H1 (cell line): ENCODE measurements around the gene TOMM5. TPM values are rescaled to one million over a fixed set of nuclear protein-coding genes. Genes with fewer than 3 reads are reported as not detected.

Experiments
- CTCF ChIA-PET: fragments of 300-600 bp; sonication (Branson Sonifier 250); formaldehyde crosslinking; loops from one replicate; lab custom pipeline; 2021; ENCODE audit not compliant: partially characterized antibody; lab: Charles Lee
- POLR2A ChIA-PET: fragments of 300-600 bp; sonication (Branson Sonifier 250); formaldehyde crosslinking; loops from one replicate; lab custom pipeline; 2021; ENCODE audit warnings: inconsistent platforms; ENCODE audit not compliant: partially characterized antibody; lab: Charles Lee
- DNase-seq, 2 experiments: peaks; one replicate each; pipeline versions ENCODE4 v3.0.0 to v3.0.0-alpha.2; 2010 to 2022; ENCODE audit warnings: low spot score in 2 of 2, low read depth in 1 of 2, mixed read lengths in 1 of 2
- FAIRE-seq: peaks from 2 replicates; lab custom pipeline; 2011; peaks lifted over from hg19 to GRCh38; lab: Jason Lieb, UNC
- H2AFZ ChIP-seq: 2 replicates; pipeline ENCODE4 v1.8.1; 2012; ENCODE audit warnings: low read length, inconsistent platforms
- H2AK5ac ChIP-seq: 2 replicates; pipeline ENCODE4 v1.6.1; 2013; ENCODE audit warnings: low read depth, low read length
- H2BK120ac ChIP-seq: replicated peaks from 2 replicates; pipeline ENCODE3; 2013; ENCODE audit warnings: low read depth, low read length, inconsistent platforms
- H2BK12ac ChIP-seq: 2 replicates; pipeline ENCODE4 v1.6.1; 2013; ENCODE audit warnings: low read depth, low read length
- H2BK15ac ChIP-seq: 2 replicates; pipeline ENCODE4 v1.6.1; 2013; ENCODE audit warnings: low read length
- H2BK20ac ChIP-seq: 2 replicates; pipeline ENCODE4 v1.6.1; 2013; ENCODE audit warnings: low read length
- H2BK5ac ChIP-seq: 2 replicates; pipeline ENCODE4 v1.6.1; 2013; ENCODE audit warnings: low read depth, low read length
- H3K14ac ChIP-seq: 2 replicates; pipeline ENCODE4 v1.6.1; 2013; ENCODE audit warnings: inconsistent platforms; ENCODE audit not compliant: insufficient read length
- H3K18ac ChIP-seq: 2 replicates; pipeline ENCODE4 v1.6.1; 2013; ENCODE audit warnings: low read length; ENCODE audit errors: extremely low read depth
- H3K23ac ChIP-seq: 2 replicates; pipeline ENCODE4 v1.6.1; 2013; ENCODE audit warnings: inconsistent platforms; ENCODE audit not compliant: insufficient read length
- H3K23me2 ChIP-seq: 2 replicates; pipeline ENCODE4 v1.6.1; 2013; ENCODE audit warnings: low read depth, low read length
- H3K27ac ChIP-seq: 2 replicates; pipeline ENCODE4 v1.6.1; 2011; ENCODE audit warnings: low read depth, low read length, inconsistent platforms
- H3K27me3 ChIP-seq, 4 experiments: replicated peaks in 1 of 4; 1 replicate in 1 of 4; 2 replicates in 3 of 4; pipeline versions ENCODE4 v1.6.1 to v1.8.1; 2011 to 2013; ENCODE audit warnings: low read length in 3 of 4, mild to moderate bottlenecking in 3 of 4, inconsistent platforms in 2 of 4, mixed read lengths in 2 of 4, moderate library complexity in 1 of 4; ENCODE audit not compliant: control insufficient read depth in 3 of 4, insufficient read depth in 3 of 4; ENCODE audit errors: extremely low read depth in 1 of 4
- H3K36me3 ChIP-seq, 4 experiments: 2 replicates each; pipeline versions ENCODE4 v1.6.1 to v1.8.1; 2011 to 2013; ENCODE audit warnings: mild to moderate bottlenecking in 4 of 4, low read length in 3 of 4, moderate library complexity in 2 of 4, control low read depth in 1 of 4, inconsistent platforms in 1 of 4; ENCODE audit not compliant: insufficient read depth in 4 of 4, control insufficient read depth in 2 of 4
- H3K4ac ChIP-seq: replicated peaks from 2 replicates; pipeline ENCODE3; 2013; ENCODE audit warnings: low read length, low read depth, mixed read lengths, inconsistent platforms; ENCODE audit not compliant: insufficient read length
- H3K4me1 ChIP-seq, 4 experiments: replicated peaks in 1 of 4; 1 replicate in 1 of 4; 2 replicates in 3 of 4; pipeline versions ENCODE4 v1.6.1 to v1.8.1; 2011 to 2013; ENCODE audit warnings: low read length in 3 of 4, inconsistent platforms in 2 of 4, mixed read lengths in 1 of 4; ENCODE audit not compliant: insufficient read depth in 4 of 4, control insufficient read depth in 3 of 4
- H3K4me2 ChIP-seq, 2 experiments: 2 replicates each; pipeline versions ENCODE4 v1.6.1 to v1.8.1; 2011 to 2013; ENCODE audit warnings: low read depth in 2 of 2, low read length in 2 of 2, control low read depth in 1 of 2, inconsistent platforms in 1 of 2, mild to moderate bottlenecking in 1 of 2; ENCODE audit not compliant: insufficient read depth in 1 of 2
- H3K4me3 ChIP-seq, 4 experiments: fragments of 200-600, 300-600 bp in 1 of 4; sonication (generic), shearing (Covaris generic), sonication (Bioruptor Twin) in 1 of 4; 2 replicates each; pipeline versions ENCODE4 v1.5.1 to v1.8.1; 2011 to 2016; ENCODE audit warnings: low read length in 4 of 4, low read depth in 3 of 4, control low read depth in 2 of 4, inconsistent platforms in 2 of 4, mild to moderate bottlenecking in 2 of 4, mixed read lengths in 1 of 4, moderate library complexity in 1 of 4; ENCODE audit not compliant: insufficient read depth in 2 of 4; ENCODE audit errors: extremely low read depth in 1 of 4
- H3K56ac ChIP-seq: replicated peaks from 2 replicates; pipeline ENCODE3; 2013; ENCODE audit warnings: low read depth, mild to moderate bottlenecking, mixed read lengths, low read length, inconsistent platforms; ENCODE audit not compliant: insufficient read length
- H3K79me1 ChIP-seq: 2 replicates; pipeline ENCODE4 v1.6.1; 2013; ENCODE audit warnings: low read depth, low read length, control low read depth
- H3K79me2 ChIP-seq, 2 experiments: 2 replicates each; pipeline versions ENCODE4 v1.6.1 to v1.8.1; 2012 to 2013; ENCODE audit warnings: low read length in 2 of 2, mild to moderate bottlenecking in 2 of 2, inconsistent platforms in 1 of 2; ENCODE audit not compliant: insufficient read depth in 2 of 2, control insufficient read depth in 1 of 2
- H3K9ac ChIP-seq, 4 experiments: replicated peaks in 1 of 4; 1 replicate in 1 of 4; 2 replicates in 3 of 4; pipeline versions ENCODE4 v1.6.1 to v1.8.1; 2011 to 2013; ENCODE audit warnings: low read depth in 3 of 4, low read length in 3 of 4, control low read depth in 2 of 4, mild to moderate bottlenecking in 2 of 4, moderate library complexity in 2 of 4, inconsistent platforms in 1 of 4; ENCODE audit errors: extremely low read depth in 1 of 4
- H3K9me3 ChIP-seq, 2 experiments: 2 replicates each; pipeline versions ENCODE4 v1.6.1 to v1.8.1; 2012 to 2013; ENCODE audit warnings: mild to moderate bottlenecking in 2 of 2, moderate library complexity in 2 of 2, control low read depth in 1 of 2, inconsistent platforms in 1 of 2, low read depth in 1 of 2, low read length in 1 of 2, mixed read lengths in 1 of 2; ENCODE audit not compliant: insufficient read depth in 2 of 2
- H4K20me1 ChIP-seq, 2 experiments: replicated peaks in 1 of 2; 2 replicates each; pipeline versions ENCODE3 to v1.8.1; 2011 to 2013; ENCODE audit warnings: inconsistent platforms in 2 of 2, low read length in 2 of 2, mild to moderate bottlenecking in 1 of 2; ENCODE audit not compliant: insufficient read depth in 2 of 2, control insufficient read depth in 1 of 2
- H4K5ac ChIP-seq: 2 replicates; pipeline ENCODE4 v1.6.1; 2013; ENCODE audit warnings: low read length, low read depth, mixed read lengths, inconsistent platforms; ENCODE audit not compliant: insufficient read length
- H4K8ac ChIP-seq: 2 replicates; pipeline ENCODE4 v1.8.0; 2013; ENCODE audit warnings: mild to moderate bottlenecking, moderate library complexity, low read length, inconsistent platforms; ENCODE audit not compliant: insufficient read depth; ENCODE audit errors: extremely low read depth
- H4K91ac ChIP-seq: replicated peaks from 2 replicates; pipeline ENCODE3; 2013; ENCODE audit warnings: low read length, mixed read lengths, inconsistent platforms; ENCODE audit not compliant: insufficient read length
- ASH2L ChIP-seq: fragments of 200-600, 300-600 bp; sonication (generic); IDR thresholded peaks from one replicate; pipeline ENCODE4 v1.7.1; 2017; ENCODE audit warnings: low read length
- KDM5A ChIP-seq: fragments of 200-600 bp; IDR thresholded peaks from 2 replicates; pipeline ENCODE4 v1.7.1; 2012; ENCODE audit warnings: mild to moderate bottlenecking, low read length, inconsistent platforms, mixed read lengths
- PHF8 ChIP-seq: fragments of 200-600 bp; sonication (generic); conservative IDR thresholded peaks from 2 replicates; pipeline ENCODE4 v1.7.1; 2012; ENCODE audit warnings: low read depth, mild to moderate bottlenecking, inconsistent platforms, low read length, moderate library complexity
- POLR2A ChIP-seq, 2 experiments: IDR thresholded peaks; 1 replicate in 1 of 2; 2 replicates in 1 of 2; pipeline ENCODE4 v1.6.1; 2011; ENCODE audit warnings: low read depth in 2 of 2, low read length in 2 of 2, mild to moderate bottlenecking in 2 of 2; ENCODE audit errors: control extremely low read depth in 1 of 2
- POLR2AphosphoS5 ChIP-seq: IDR thresholded peaks from 2 replicates; pipeline ENCODE4 v1.6.1; 2011; ENCODE audit warnings: low read depth, low read length
- RFX5 ChIP-seq: IDR thresholded peaks from 2 replicates; pipeline ENCODE4 v1.6.1; 2011; ENCODE audit warnings: low read depth, low read length, improper control_type of control experiment, borderline replicate concordance
- RNF2 ChIP-seq: fragments of 200-900, 300-1000 bp; sonication (generic); IDR thresholded peaks from 2 replicates; pipeline ENCODE4 v1.7.1; 2016; ENCODE audit warnings: borderline replicate concordance, low read depth, mild to moderate bottlenecking, antibody characterized with exemption, low read length; ENCODE audit not compliant: poor library complexity, severe bottlenecking; ENCODE audit errors: missing control alignments
- SUZ12 ChIP-seq: fragments of 200-600 bp; sonication (generic); IDR thresholded peaks from 2 replicates; pipeline ENCODE4 v1.6.1; 2012; ENCODE audit warnings: mild to moderate bottlenecking, inconsistent platforms, low read length, moderate library complexity, mixed read lengths
- TEAD4 ChIP-seq: IDR thresholded peaks from 2 replicates; pipeline ENCODE4 v1.6.1; 2012; ENCODE audit warnings: low read depth, low read length, inconsistent platforms, mixed read lengths
- WGBS, 2 experiments: shearing (Covaris generic) in 1 of 2; methylation state at CpG; one replicate each; pipeline versions ENCODE4 v1.1.6 to v1.1.7; 2013 to 2015; ENCODE audit warnings: low lambda C conversion rate in 2 of 2, mixed read lengths in 2 of 2, inconsistent platforms in 1 of 2, low coverage in 1 of 2, missing lambda C conversion rate in 1 of 2; ENCODE audit not compliant: insufficient replicate concordance in 2 of 2, insufficient coverage in 1 of 2, insufficient read length in 1 of 2; ENCODE audit errors: extremely low coverage in 1 of 2, missing lambda C conversion rate in 1 of 2; 5-methylcytosine and 5-hydroxymethylcytosine counted together
- polyA plus RNA-seq, 7 experiments: library from polyadenylated mRNA; depleted of rRNA in 3 of 7; stranded (reverse) in 5 of 7; unstranded in 2 of 7; fragments of >200 nt in 5 of 7; fragments of 200-250 nt in 2 of 7; gene quantifications; 1 replicate in 5 of 7; 2 replicates in 1 of 7; 4 replicates in 1 of 7; pipeline versions ENCODE4 v1.2.1 to v1.2.3, GENCODE V29; 2011 to 2013; ENCODE audit warnings: missing spikeins in 2 of 7, mixed read lengths in 2 of 7
- total RNA-seq: library from RNA; stranded (reverse); fragmentation: NEBNext Ultra II Directional; extraction: Animal tissue kit (Norgen Biotek cat#: 25700); gene quantifications from 2 replicates; pipeline ENCODE4 v1.2.1, GENCODE V29; 2021
- TF ChIP-seq, protein P1 (sequence below): IDR thresholded peaks from 2 replicates; pipeline ENCODE4 v1.6.1; 2011; ENCODE audit warnings: low read length, improper control_type of control experiment
- TF ChIP-seq, protein P2 (sequence below): IDR thresholded peaks from 2 replicates; pipeline ENCODE4 v1.6.1; 2011; ENCODE audit warnings: low read depth, mild to moderate bottlenecking, low read length; ENCODE audit not compliant: insufficient read depth

TOMM5 gene
- total and polyA plus RNA-seq, 2 of the 8 experiments (the other 6 are each of a cell fraction or from before 2014, with no cell fraction given), result 171 to 174 TPM

DNA sequence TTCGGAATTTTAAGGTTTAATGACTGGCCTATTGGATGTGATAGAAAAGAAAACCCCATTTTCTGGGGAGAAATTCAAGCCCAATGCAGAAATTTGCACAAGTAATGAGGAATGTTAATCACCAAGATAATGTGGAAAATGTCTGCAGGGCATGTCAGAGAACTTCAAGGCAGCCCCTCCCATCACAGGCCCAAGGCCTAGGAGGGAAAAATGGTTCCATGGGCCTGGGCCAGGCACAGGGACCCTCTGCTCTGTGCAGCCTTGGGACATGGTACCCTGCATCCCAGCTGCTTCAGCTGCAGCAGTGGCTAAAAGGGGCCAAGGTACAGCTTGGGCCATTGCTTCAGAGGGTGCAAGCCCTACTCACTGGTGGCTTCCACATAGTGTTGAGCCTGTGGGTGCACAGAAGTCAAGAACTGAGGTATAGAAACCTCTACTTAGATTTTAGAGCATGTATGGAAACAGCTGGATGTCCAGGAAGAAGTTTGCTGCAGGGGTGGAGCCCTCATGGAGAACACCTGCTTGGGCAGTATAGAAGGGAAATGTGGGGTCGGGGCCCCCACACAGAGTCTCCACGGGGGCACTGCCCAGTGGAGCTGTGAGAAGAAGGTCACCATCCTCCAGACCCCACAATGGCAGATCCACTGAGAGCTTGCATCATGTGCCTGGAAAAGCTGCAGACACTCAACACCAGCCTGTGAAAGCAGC, 28.4 kb downstream of the TOMM5 start:
- Histone ChIP-seq H2BK5ac (no peak overlapping the region), H2BK15ac (no peak overlapping the region), H3K27ac (no peak overlapping the region), H3K79me1 (no peaks in the 10 kb centered on the region), H3K36me3 (peaks cover 0 to 8% (median 3%) of the 10 kb centered on the region in 4 experiments; a peak in 3 of 8 replicates), H3K18ac (no peak overlapping the region), H3K4me1 (peaks cover 0 to 10% (median 4%) of the 10 kb centered on the region in 4 experiments; a peak in 4 of 7 replicates), H3K9ac (no peak overlapping the region), H4K5ac (no peak overlapping the region), H4K20me1 (peaks cover 0 to 2% of the 10 kb centered on the region in 2 experiments), H3K14ac (no peak overlapping the region), H3K4me3 (no peak overlapping the region), H3K27me3 (no peaks in the 10 kb centered on the region), H2BK12ac (no peak overlapping the region), H2BK20ac (no peak overlapping the region), H2BK120ac (no peak overlapping the region), H3K9me3 (peaks cover 10 to 12% of the 10 kb centered on the region in 2 experiments; a peak in 3 of 4 replicates), H2AFZ (no peak overlapping the region), H2AK5ac (no peak overlapping the region), H4K8ac (no peak overlapping the region; the same call in 1 of the 2 replicates), H3K23ac (no peak overlapping the region), H3K4ac (no peak overlapping the region), H3K4me2 (no peak overlapping the region), H3K79me2 (peaks cover 0 to 4% of the 10 kb centered on the region in 2 experiments; a peak in 1 of 4 replicates), H3K56ac (no peak overlapping the region), H4K91ac (no peak overlapping the region), H3K23me2 (no peaks in the 10 kb centered on the region)
- 66% methylated on average over 3 of the region's 3 CpGs; no CpG with 5 or more reads in 1 of the 2 experiments for WGBS, 2 experiments
- FAIRE-seq (no peak), DNase-seq (no peak)
- CTCF ChIA-PET, result interaction anchor here (1.4 kb wide), 1 partner anchor 16 kb away, joined by 3 read pairs; no protein-coding TSS in a partner anchor
- POLR2A ChIA-PET, result no interaction called here
- TF ChIP-seq PHF8 (no peak), POLR2AphosphoS5 (no peak), SUZ12 (no peak), POLR2A (IDR thresholded peaks at IDR 0.05; ENCODE audit: control extremely low read depth in 1 of 2, low read depth in 2 of 2, low read length in 2 of 2) (no peak), RFX5 (no peak), TEAD4 (no peak), RNF2 (no peak), KDM5A (no peak), ASH2L (no peak)
- TF ChIP-seq, protein P1, sequence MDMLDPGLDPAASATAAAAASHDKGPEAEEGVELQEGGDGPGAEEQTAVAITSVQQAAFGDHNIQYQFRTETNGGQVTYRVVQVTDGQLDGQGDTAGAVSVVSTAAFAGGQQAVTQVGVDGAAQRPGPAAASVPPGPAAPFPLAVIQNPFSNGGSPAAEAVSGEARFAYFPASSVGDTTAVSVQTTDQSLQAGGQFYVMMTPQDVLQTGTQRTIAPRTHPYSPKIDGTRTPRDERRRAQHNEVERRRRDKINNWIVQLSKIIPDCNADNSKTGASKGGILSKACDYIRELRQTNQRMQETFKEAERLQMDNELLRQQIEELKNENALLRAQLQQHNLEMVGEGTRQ, result no peak
- TF ChIP-seq, protein P2, sequence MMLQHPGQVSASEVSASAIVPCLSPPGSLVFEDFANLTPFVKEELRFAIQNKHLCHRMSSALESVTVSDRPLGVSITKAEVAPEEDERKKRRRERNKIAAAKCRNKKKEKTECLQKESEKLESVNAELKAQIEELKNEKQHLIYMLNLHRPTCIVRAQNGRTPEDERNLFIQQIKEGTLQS, result no peak
